Measurements from ENCODE around the gene QRICH1. TPM values are rescaled to one million over a fixed set of nuclear protein-coding genes. Genes with fewer than 3 reads are reported as not detected.

The QRICH1 gene
- total RNA-seq, 4 donors from 2014 or later = 66.2 to 93.9 (median 82.6) TPM

DNA sequence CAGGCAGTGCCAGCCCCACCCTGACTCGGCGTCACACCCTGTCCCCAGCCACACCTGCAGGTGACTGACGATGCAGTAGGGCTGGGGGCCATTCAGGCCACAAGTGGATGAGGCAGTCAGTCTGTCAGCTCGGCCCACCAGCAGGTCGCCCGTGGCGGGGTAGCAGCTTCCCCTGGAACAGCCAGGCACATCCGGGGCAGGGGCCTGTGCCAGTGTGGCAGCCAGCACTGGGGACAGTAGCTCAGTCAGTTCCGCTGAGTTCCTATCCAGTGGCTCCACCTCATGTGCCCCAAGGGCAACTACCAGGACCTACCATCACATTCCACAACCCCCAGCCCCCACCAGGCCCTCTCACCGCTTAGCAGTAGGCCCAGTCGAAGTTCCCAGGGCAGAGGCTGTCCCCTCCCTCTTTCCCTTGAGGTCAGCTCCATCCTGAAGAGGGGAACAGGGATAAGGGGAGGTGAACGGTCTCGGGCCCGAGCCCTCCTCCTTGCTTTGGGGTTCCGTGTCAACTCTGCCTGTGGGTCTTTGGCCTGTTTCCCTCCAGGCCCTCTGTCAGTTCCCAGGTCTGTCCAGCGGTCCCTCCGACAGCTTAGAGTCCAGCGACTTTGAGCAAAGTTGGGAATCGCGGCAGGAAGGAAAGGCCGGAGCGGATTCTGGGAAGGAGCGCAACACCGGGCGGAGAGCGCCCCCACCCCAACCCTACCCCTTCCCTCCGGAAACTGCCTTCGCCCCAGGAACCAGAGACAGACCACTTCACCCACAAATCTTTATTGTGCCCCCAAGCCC, 38.8 kb upstream of the QRICH1 start, which contains the start of gene LAMB2:
TSS of gene LAMB2 (minus strand) at position 614 of the 789 bp plus-strand sequence. CDS start at position 431, 183 bp downstream.
- Histone ChIP-seq H3K4me3 (peak within 1 kb of the TSS; percentile 52 to 89 (median 65)), H3K9me3 (no peaks in the 10 kb centered on the region), H3K36me3 (peaks cover 0 to 36% (median 0%) of the 10 kb centered on the region in 3 donors), H3K27ac (peak within 1 kb of the TSS; percentile 64 to 95 (median 88)), H3K4me1 (peaks cover 0 to 45% (median 14%) of the 10 kb centered on the region in 4 donors), H3K27me3 (no peaks in the 10 kb centered on the region)
- DNase-seq (ENCODE audit: low spot score in 2 of 2) = peak; percentile 48 to 80
- TF ChIP-seq POLR2A (IDR thresholded peaks at IDR 0.05) (peak in 1 of 2 donors; percentile 40), EP300 (IDR thresholded peaks at IDR 0.05) (peak in 1 of 2 donors; percentile 70)
- TF ChIP-seq, protein P1, sequence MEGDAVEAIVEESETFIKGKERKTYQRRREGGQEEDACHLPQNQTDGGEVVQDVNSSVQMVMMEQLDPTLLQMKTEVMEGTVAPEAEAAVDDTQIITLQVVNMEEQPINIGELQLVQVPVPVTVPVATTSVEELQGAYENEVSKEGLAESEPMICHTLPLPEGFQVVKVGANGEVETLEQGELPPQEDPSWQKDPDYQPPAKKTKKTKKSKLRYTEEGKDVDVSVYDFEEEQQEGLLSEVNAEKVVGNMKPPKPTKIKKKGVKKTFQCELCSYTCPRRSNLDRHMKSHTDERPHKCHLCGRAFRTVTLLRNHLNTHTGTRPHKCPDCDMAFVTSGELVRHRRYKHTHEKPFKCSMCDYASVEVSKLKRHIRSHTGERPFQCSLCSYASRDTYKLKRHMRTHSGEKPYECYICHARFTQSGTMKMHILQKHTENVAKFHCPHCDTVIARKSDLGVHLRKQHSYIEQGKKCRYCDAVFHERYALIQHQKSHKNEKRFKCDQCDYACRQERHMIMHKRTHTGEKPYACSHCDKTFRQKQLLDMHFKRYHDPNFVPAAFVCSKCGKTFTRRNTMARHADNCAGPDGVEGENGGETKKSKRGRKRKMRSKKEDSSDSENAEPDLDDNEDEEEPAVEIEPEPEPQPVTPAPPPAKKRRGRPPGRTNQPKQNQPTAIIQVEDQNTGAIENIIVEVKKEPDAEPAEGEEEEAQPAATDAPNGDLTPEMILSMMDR (IDR thresholded peaks at IDR 0.05) = peak in 2 of 5 experiments; percentile 31 to 50
- 3 to 4% methylated on average over 21 to 26 of the region's 28 CpGs for whole genome bisulfite sequencing, 2 donors

DNA sequence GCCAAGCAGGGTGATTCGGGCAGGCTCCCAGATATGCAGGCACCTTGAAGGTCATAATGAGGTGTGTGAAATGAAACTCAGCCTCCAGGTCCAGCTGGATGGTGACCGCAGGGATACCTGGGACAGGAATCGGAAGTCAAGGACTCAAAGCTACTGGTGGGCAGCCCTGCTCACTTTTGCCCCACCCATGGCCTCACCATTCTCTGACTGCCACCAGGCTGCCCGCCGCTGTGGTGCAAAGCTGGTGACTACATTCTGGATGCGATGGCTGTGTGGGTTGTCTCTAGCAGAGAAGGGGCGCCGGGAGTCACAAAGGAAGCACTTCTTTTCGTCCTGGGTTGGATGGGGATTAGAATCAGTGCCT, 38.2 kb upstream of the QRICH1 start:
- H3K4me3 ChIP-seq = peak overlapping the region; percentile 52 to 89 (median 65)
- TF ChIP-seq, protein P1 (IDR thresholded peaks at IDR 0.05) = no peak
- TF ChIP-seq POLR2A (IDR thresholded peaks at IDR 0.05) (no peak), EP300 (IDR thresholded peaks at IDR 0.05) (no peak)
- no peaks in the 10 kb centered on the region for H3K27me3 ChIP-seq
- 27 to 33% methylated on average over 8 to 9 of the region's 9 CpGs for WGBS, 2 donors
- H3K36me3 ChIP-seq = peaks cover 0 to 42% (median 0%) of the 10 kb centered on the region in 3 donors
- H3K9me3 ChIP-seq = no peaks in the 10 kb centered on the region
- H3K27ac ChIP-seq = peak overlapping the region; percentile 64 to 95 (median 88)
- no peak for DNase-seq (ENCODE audit: low spot score in 2 of 2)
- peaks cover 0 to 45% (median 14%) of the 10 kb centered on the region in 4 donors for H3K4me1 ChIP-seq

DNA sequence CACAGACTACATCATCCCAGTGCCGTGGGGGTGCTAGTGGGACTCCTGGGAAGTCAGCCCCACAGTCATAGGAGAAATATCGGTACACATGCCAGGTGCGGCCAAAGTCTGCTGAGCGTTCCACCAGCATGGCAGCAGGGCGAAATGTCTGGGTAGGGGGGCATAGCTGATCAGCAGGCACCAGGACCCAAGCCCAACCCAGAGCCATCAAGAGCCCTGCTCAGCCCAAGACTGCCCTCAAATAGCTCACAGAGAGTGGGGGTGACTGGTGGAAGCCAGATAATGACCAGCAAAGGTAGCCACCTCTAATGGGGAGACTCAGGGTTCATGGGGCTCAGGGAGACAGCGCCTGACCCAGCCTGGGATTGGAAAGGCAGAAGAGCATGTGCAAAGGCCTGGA, 37.7 kb upstream of the QRICH1 start:
- Histone ChIP-seq H3K27me3 (no peaks in the 10 kb centered on the region), H3K4me3 (peak overlapping the region; percentile 52 to 89 (median 65)), H3K4me1 (peaks cover 0 to 45% (median 14%) of the 10 kb centered on the region in 4 donors), H3K9me3 (no peaks in the 10 kb centered on the region), H3K36me3 (peaks cover 0 to 47% (median 0%) of the 10 kb centered on the region in 3 donors), H3K27ac (peak overlapping the region in 3 of 4 donors; percentile 84 to 95 (median 91))
- no peak for DNase-seq (ENCODE audit: low spot score in 2 of 2)
- TF ChIP-seq, protein P1 (IDR thresholded peaks at IDR 0.05) = no peak
- no peak for TF ChIP-seq POLR2A (IDR thresholded peaks at IDR 0.05)
- no peak for TF ChIP-seq EP300 (IDR thresholded peaks at IDR 0.05)
- WGBS, 2 donors = 76 to 88% methylated on average over 5 to 6 of the region's 6 CpGs

DNA sequence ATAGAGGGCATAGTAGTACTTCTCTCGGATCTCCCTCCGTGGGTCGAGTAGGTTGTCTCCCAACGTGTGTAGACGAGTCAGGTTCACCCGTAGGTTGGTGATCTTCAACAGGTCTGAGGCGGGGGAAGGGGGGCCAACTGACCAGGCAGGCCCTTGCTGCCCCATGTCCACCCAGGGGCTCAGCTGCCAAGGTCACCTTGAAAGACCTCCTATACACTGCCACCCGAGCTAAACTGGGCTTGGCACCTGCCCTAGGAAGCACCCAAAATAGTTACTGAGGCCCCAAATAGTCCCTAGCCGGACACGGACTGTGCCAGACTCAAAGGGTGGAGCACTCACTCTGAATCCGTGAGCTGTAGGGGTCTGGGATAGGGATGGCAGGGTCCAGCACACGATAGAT, 37.2 kb upstream of the QRICH1 start:
- 53 to 72% methylated on average over 5 to 12 of the region's 12 CpGs for WGBS, 2 donors
- H3K36me3 ChIP-seq = peaks cover 0 to 52% (median 0%) of the 10 kb centered on the region in 3 donors
- peaks cover 0 to 45% (median 14%) of the 10 kb centered on the region in 4 donors for H3K4me1 ChIP-seq
- peak overlapping the region in 1 of 4 donors; percentile 91 for H3K27ac ChIP-seq
- no peak for DNase-seq (ENCODE audit: low spot score in 2 of 2)
- H3K9me3 ChIP-seq = no peaks in the 10 kb centered on the region
- H3K4me3 ChIP-seq = peak overlapping the region in 1 of 4 donors; percentile 67
- no peaks in the 10 kb centered on the region for H3K27me3 ChIP-seq
- no peak for TF ChIP-seq POLR2A (IDR thresholded peaks at IDR 0.05)
- TF ChIP-seq, protein P1 (IDR thresholded peaks at IDR 0.05) = no peak
- TF ChIP-seq EP300 (IDR thresholded peaks at IDR 0.05) = no peak
